Measurements from ENCODE around the gene CPNE7.

DNA sequence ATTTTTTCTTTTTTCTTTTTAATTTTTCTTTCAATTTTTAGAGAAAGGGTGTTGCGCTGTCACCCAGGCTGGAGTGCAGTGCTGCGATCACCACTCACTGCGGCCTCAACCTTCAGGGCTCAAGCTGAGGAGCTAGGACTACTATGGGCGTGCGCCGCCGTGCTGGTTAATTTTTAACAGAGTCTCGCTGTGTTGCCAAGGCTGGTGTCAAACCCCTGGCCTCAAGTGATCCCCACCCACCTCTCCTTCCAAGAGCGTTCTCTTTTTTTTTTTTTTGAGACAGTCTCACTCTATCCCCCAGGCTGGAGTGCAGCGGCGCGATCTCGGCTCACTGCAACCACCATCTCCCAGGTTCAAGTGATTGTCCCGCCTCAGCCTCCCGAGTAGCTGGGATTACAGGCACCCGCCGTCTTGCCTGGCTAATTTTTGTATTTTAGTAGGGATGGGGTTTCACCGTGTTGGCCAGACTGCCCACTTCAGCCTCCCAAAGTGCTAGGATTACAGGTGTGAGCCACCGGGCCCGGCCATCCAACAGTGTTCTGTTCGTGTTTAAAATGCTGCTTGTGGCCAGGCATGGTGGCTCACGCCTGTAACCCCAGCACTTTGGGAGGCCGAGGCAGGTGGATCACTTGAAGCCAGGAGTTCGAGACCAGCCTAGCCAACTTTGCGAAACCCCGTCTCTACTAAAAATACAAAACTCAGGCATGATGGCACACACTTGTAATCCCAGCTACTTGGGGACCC, 29.6 kb upstream of the CPNE7 start:
- TF ChIP-seq POLR2AphosphoS5 (IDR thresholded peaks at IDR 0.05) (no peak), POLR2A (IDR thresholded peaks at IDR 0.05) (no peak)
- TF ChIP-seq, protein P1, sequence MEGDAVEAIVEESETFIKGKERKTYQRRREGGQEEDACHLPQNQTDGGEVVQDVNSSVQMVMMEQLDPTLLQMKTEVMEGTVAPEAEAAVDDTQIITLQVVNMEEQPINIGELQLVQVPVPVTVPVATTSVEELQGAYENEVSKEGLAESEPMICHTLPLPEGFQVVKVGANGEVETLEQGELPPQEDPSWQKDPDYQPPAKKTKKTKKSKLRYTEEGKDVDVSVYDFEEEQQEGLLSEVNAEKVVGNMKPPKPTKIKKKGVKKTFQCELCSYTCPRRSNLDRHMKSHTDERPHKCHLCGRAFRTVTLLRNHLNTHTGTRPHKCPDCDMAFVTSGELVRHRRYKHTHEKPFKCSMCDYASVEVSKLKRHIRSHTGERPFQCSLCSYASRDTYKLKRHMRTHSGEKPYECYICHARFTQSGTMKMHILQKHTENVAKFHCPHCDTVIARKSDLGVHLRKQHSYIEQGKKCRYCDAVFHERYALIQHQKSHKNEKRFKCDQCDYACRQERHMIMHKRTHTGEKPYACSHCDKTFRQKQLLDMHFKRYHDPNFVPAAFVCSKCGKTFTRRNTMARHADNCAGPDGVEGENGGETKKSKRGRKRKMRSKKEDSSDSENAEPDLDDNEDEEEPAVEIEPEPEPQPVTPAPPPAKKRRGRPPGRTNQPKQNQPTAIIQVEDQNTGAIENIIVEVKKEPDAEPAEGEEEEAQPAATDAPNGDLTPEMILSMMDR (IDR thresholded peaks at IDR 0.05): no peak
